AG08395 (cell line): Measurements from ENCODE around the gene RBBP8NL.

Source experiments
- DNase-seq: peaks from one replicate; pipeline ENCODE4 v3.0.0; 2012; ENCODE audit warnings: mixed read lengths, low spot score

The RBBP8NL gene

GRCh38 chr20:62420846-62421715, 6.3 kb downstream of the RBBP8NL start:
- DNase-seq = no peak

- DNase-seq = no peak
Observed at GRCh38 chr20:62419759-62420158, 7.6 kb downstream of the RBBP8NL start.

- DNase-seq = no peak
Observed at GRCh38 chr20:62418709-62419487, 8.4 kb downstream of the RBBP8NL start.

GRCh38 chr20:62417981-62418708, 9.2 kb downstream of the RBBP8NL start:
- DNase-seq = no peak

GRCh38 chr20:62416651-62417637, 10.4 kb downstream of the RBBP8NL start:
- DNase-seq = no peak

- DNase-seq = no peak
Observed at GRCh38 chr20:62415354-62416111, 11.8 kb downstream of the RBBP8NL start.

- DNase-seq = no peak
Observed at GRCh38 chr20:62413896-62414481, 13.3 kb downstream of the RBBP8NL start.

GRCh38 chr20:62413025-62413570, 14.2 kb downstream of the RBBP8NL start:
- no peak for DNase-seq

GRCh38 chr20:62412194-62413024, 14.9 kb downstream of the RBBP8NL start:
- DNase-seq = no peak

- no peak for DNase-seq
Observed at GRCh38 chr20:62411479-62412193, 15.7 kb downstream of the RBBP8NL start.

GRCh38 chr20:62410746-62411478, 16.4 kb downstream of the RBBP8NL start:
- no peak for DNase-seq

- DNase-seq = no peak
Observed at GRCh38 chr20:62409931-62410745, 17.2 kb downstream of the RBBP8NL start.

- no peak for DNase-seq
Observed at GRCh38 chr20:62409086-62409853, 18.1 kb downstream of the RBBP8NL start.

- no peak for DNase-seq
Observed at GRCh38 chr20:62408640-62409039, 18.7 kb downstream of the RBBP8NL start.

- DNase-seq = no peak
Observed at GRCh38 chr20:62408055-62408454, 19.3 kb downstream of the RBBP8NL start.
